ENCODE results near the gene AOPEP. TPM values are rescaled to one million over a fixed set of nuclear protein-coding genes. Genes with fewer than 3 reads are reported as not detected.

The AOPEP gene
- total and polyA plus RNA-seq, 2 donors (not counting 3 experiments of a cell fraction or from before 2014, with no cell fraction given): 20.2 to 41.6 TPM

- H3K4me3 ChIP-seq (replicated peaks in 1 of 3; ENCODE audit: insufficient read depth in 1 of 3, low read depth in 1 of 3, low read length in 3 of 3): peak overlapping the region; percentile 88 to 97 (median 95)
- no peaks in the 10 kb centered on the region for H3K27me3 ChIP-seq (ENCODE audit: control insufficient read depth in 2 of 2, insufficient read depth in 2 of 2, low read length in 2 of 2)
- ChIA-PET POLR2A (no interaction called here), CTCF (interaction anchor here (1.0 to 1.4 kb wide), 4 partner anchors 75 to 221 kb away, joined by 3 to 5 read pairs (median 3); no protein-coding TSS in a partner anchor)
- H3K27ac ChIP-seq (ENCODE audit: insufficient read depth, low read depth, low read length): peak overlapping the region; percentile 93
- H3K9me1 ChIP-seq (replicated peaks; ENCODE audit: control insufficient read depth, extremely low read depth, insufficient read depth, low read length): no peaks in the 10 kb centered on the region
- H3K36me3 ChIP-seq (ENCODE audit: control insufficient read depth in 2 of 2, extremely low read depth in 1 of 2, insufficient read depth in 2 of 2, low read length in 2 of 2): peaks cover 2 to 3% of the 10 kb centered on the region in 2 experiments
- dilution Hi-C loops (cut with MboI; ENCODE audit: extremely low pct_ligation_motif_present, low sequenced_read_pairs) (no loop called here), intact Hi-C loops (cut with micrococcal nuclease) (loop anchor here (1.0 to 5.0 kb wide), 5 partner anchors 44 to 322 kb away; no protein-coding TSS in a partner anchor)
- TF ChIP-seq POLR2A (IDR thresholded peaks at IDR 0.05; ENCODE audit: low read depth, low read length): peak; percentile 22
- TF ChIP-seq FOS (IDR thresholded peaks at IDR 0.05; ENCODE audit: borderline replicate concordance, insufficient read depth, low read length): no peak
- H3K9me3 ChIP-seq (replicated peaks; ENCODE audit: control insufficient read depth, insufficient read depth, low read length): no peaks in the 10 kb centered on the region
- H3K9ac ChIP-seq (replicated peaks; ENCODE audit: extremely low read depth, insufficient read depth, low read length): peak overlapping the region; percentile 98
- BruUV-seq (replicated peaks): no TSS peak
- DNase-seq (ENCODE audit: low read depth, low spot score) (peak; percentile 19), FAIRE-seq (no peak)
- no peaks in the 10 kb centered on the region for H4K20me1 ChIP-seq (replicated peaks; ENCODE audit: control insufficient read depth, extremely low read depth, insufficient read depth, low read length)
- peak overlapping the region; percentile 64 for H2AFZ ChIP-seq (ENCODE audit: low read depth, low read length)
- peaks cover 47% of the 10 kb centered on the region for H3K4me1 ChIP-seq (ENCODE audit: control insufficient read depth, extremely low read depth, insufficient read depth, low read length)
- H3K4me2 ChIP-seq (ENCODE audit: insufficient read depth, low read length): peak overlapping the region; percentile 95
- H3K79me2 ChIP-seq (ENCODE audit: control insufficient read depth, insufficient read depth, low read length): peaks cover 8% of the 10 kb centered on the region
These were observed 278.1 kb downstream of the AOPEP start for GRCh38 chr9:95004411-95005277.

GRCh38 chr9:95005278-95006143 is 279.0 kb downstream of the AOPEP start:
- peaks cover 12% of the 10 kb centered on the region for H3K79me2 ChIP-seq (ENCODE audit: control insufficient read depth, insufficient read depth, low read length)
- dilution Hi-C loops (cut with MboI; ENCODE audit: extremely low pct_ligation_motif_present, low sequenced_read_pairs) (no loop called here), intact Hi-C loops (cut with micrococcal nuclease) (loop anchor here (1.0 to 5.0 kb wide), 9 partner anchors 43 to 323 kb away; no protein-coding TSS in a partner anchor)
- peak overlapping the region; percentile 90 for H3K4me2 ChIP-seq (ENCODE audit: insufficient read depth, low read length)
- ChIA-PET POLR2A (no interaction called here), CTCF (interaction anchor here (2.8 kb wide), 1 partner anchor 20 kb away, joined by 9 read pairs; no protein-coding TSS in a partner anchor)
- no peaks in the 10 kb centered on the region for H3K9me1 ChIP-seq (replicated peaks; ENCODE audit: control insufficient read depth, extremely low read depth, insufficient read depth, low read length)
- FAIRE-seq: peak; percentile 44
- H3K36me3 ChIP-seq (ENCODE audit: control insufficient read depth in 2 of 2, extremely low read depth in 1 of 2, insufficient read depth in 2 of 2, low read length in 2 of 2): peaks cover 5 to 6% of the 10 kb centered on the region in 2 experiments
- peaks cover 47% of the 10 kb centered on the region for H3K4me1 ChIP-seq (ENCODE audit: control insufficient read depth, extremely low read depth, insufficient read depth, low read length)
- H2AFZ ChIP-seq (ENCODE audit: low read depth, low read length): peak overlapping the region; percentile 52
- H3K4me3 ChIP-seq (replicated peaks in 1 of 3; ENCODE audit: insufficient read depth in 1 of 3, low read depth in 1 of 3, low read length in 3 of 3): peak overlapping the region; percentile 85 to 97 (median 95)
- H3K27me3 ChIP-seq (ENCODE audit: control insufficient read depth in 2 of 2, insufficient read depth in 2 of 2, low read length in 2 of 2): no peaks in the 10 kb centered on the region
- peak overlapping the region; percentile 98 for H3K9ac ChIP-seq (replicated peaks; ENCODE audit: extremely low read depth, insufficient read depth, low read length)
- H4K20me1 ChIP-seq (replicated peaks; ENCODE audit: control insufficient read depth, extremely low read depth, insufficient read depth, low read length): no peaks in the 10 kb centered on the region
- DNase-seq (ENCODE audit: low read depth, low spot score): no peak
- no TSS peak for BruUV-seq (replicated peaks)
- H3K9me3 ChIP-seq (replicated peaks; ENCODE audit: control insufficient read depth, insufficient read depth, low read length): no peaks in the 10 kb centered on the region
- peak overlapping the region; percentile 93 for H3K27ac ChIP-seq (ENCODE audit: insufficient read depth, low read depth, low read length)
- TF ChIP-seq EZH2 (IDR thresholded peaks at IDR 0.05; ENCODE audit: borderline replicate concordance, low read depth, low read length, severe bottlenecking): no peak
- no peak for TF ChIP-seq GATA2 (IDR thresholded peaks at IDR 0.05; ENCODE audit: insufficient read depth, insufficient read length, low read depth, low read length)
- no peak for TF ChIP-seq MYC (IDR thresholded peaks at IDR 0.05; ENCODE audit: low read depth, low read length)
- no peak for TF ChIP-seq MAX (IDR thresholded peaks at IDR 0.05; ENCODE audit: insufficient read depth, insufficient read length)
- no peak for TF ChIP-seq JUN (IDR thresholded peaks at IDR 0.05; ENCODE audit: borderline replicate concordance, insufficient read depth, insufficient read length, low read depth)
- TF ChIP-seq FOS (IDR thresholded peaks at IDR 0.05; ENCODE audit: borderline replicate concordance, insufficient read depth, low read length): no peak
- no peak for TF ChIP-seq POLR2A (IDR thresholded peaks at IDR 0.05; ENCODE audit: low read depth, low read length)
- TF ChIP-seq CTCF (IDR thresholded peaks at IDR 0.05; ENCODE audit: extremely low read depth in 1 of 2, insufficient read depth in 1 of 2, low read depth in 1 of 2, low read length in 2 of 2): no peak
- TF ChIP-seq POLR2AphosphoS5 (IDR thresholded peaks at IDR 0.05; ENCODE audit: insufficient read depth, low read depth, low read length): no peak

All from endothelial cell of umbilical vein (primary cell).